Endodermal cell (in vitro differentiated cells): ENCODE results near the gene WDR4. TPM values are rescaled to one million over a fixed set of nuclear protein-coding genes. Genes with fewer than 3 reads are reported as not detected.
"Not testable (repeated sequence)": the region's sequence is repeated elsewhere in the genome, so short reads cannot be mapped to it uniquely, and the experiment has no call there.

Experiments used
- DNase-seq: peaks from one replicate; pipeline ENCODE4 v3.0.0-alpha.2; 2017
- H3K27ac ChIP-seq: 2 replicates; pipeline ENCODE4 v1.5.1; 2013; ENCODE audit warnings: mild to moderate bottlenecking, low read depth, low read length, moderate library complexity
- H3K27me3 ChIP-seq: 2 replicates; pipeline ENCODE4 v1.6.1; 2013; ENCODE audit warnings: mild to moderate bottlenecking, low read length, moderate library complexity; ENCODE audit not compliant: insufficient read depth, control insufficient read depth, poor library complexity, severe bottlenecking
- H3K36me3 ChIP-seq: 2 replicates; pipeline ENCODE4 v1.7.0; 2013; ENCODE audit warnings: mild to moderate bottlenecking, low read length, moderate library complexity; ENCODE audit not compliant: control insufficient read depth, insufficient read depth
- H3K4me1 ChIP-seq: one replicate; pipeline ENCODE4 v1.7.0; 2013; ENCODE audit warnings: low read length; ENCODE audit not compliant: control insufficient read depth, insufficient read depth
- H3K4me3 ChIP-seq: 2 replicates; pipeline ENCODE4 v1.5.1; 2013; ENCODE audit warnings: mild to moderate bottlenecking, low read length, moderate library complexity
- H3K9ac ChIP-seq: 2 replicates; pipeline ENCODE4 v1.6.1; 2013; ENCODE audit warnings: mild to moderate bottlenecking, low read length, moderate library complexity; ENCODE audit not compliant: poor library complexity, severe bottlenecking; ENCODE audit errors: extremely low read depth
- H3K9me3 ChIP-seq: 2 replicates; pipeline ENCODE4 v1.6.1; 2013; ENCODE audit warnings: mild to moderate bottlenecking, low read length, moderate library complexity; ENCODE audit not compliant: control insufficient read depth
- H3K27ac Mint-ChIP-seq: 2 replicates; pipeline ENCODE4 v1.8.0; 2020; ENCODE audit warnings: mixed read lengths
- H3K27me3 Mint-ChIP-seq: 2 replicates; pipeline ENCODE4 v1.8.0; 2021; ENCODE audit warnings: mild to moderate bottlenecking, mixed read lengths; ENCODE audit not compliant: insufficient read depth
- H3K36me3 Mint-ChIP-seq: 2 replicates; pipeline ENCODE4 v1.8.0; 2020; ENCODE audit warnings: low read depth, mixed read lengths
- H3K4me1 Mint-ChIP-seq: 2 replicates; pipeline ENCODE4 v1.8.0; 2020; ENCODE audit warnings: mixed read lengths
- H3K4me3 Mint-ChIP-seq: 2 replicates; pipeline ENCODE4 v1.8.0; 2020; ENCODE audit warnings: mild to moderate bottlenecking, moderate library complexity, mixed read lengths
- H3K9me3 Mint-ChIP-seq: 2 replicates; pipeline ENCODE4 v1.8.0; 2020; ENCODE audit warnings: mild to moderate bottlenecking, mixed read lengths
- WGBS, 2 experiments: methylation state at CpG; one replicate each; pipeline versions ENCODE4 v1.1.5 to v1.1.7; 2013; ENCODE audit warnings: missing lambda C conversion rate in 2 of 2, mixed read lengths in 1 of 2; ENCODE audit not compliant: insufficient coverage in 1 of 2, insufficient read length in 1 of 2; 5-methylcytosine and 5-hydroxymethylcytosine counted together
- total RNA-seq, 2 donors: library from RNA; stranded (reverse); fragmentation: NEBNext Ultra II Directional in 1 of 2; extraction: Animal tissue kit (Norgen Biotek cat#: 25700) in 1 of 2; gene quantifications; 2 replicates in 1 of 2; 3 replicates in 1 of 2; pipeline ENCODE4 v1.2.1, GENCODE V29; 2021
- TF ChIP-seq, protein P1 (sequence below): fragments of 200-600 bp; sonication (generic); conservative IDR thresholded peaks from 2 replicates; pipeline ENCODE4 v1.5.0; 2021; ENCODE audit warnings: antibody characterized with exemption, mild to moderate bottlenecking

Gene WDR4
- total RNA-seq, 2 donors from 2014 or later, result 26.7 to 33.5 TPM

DNA sequence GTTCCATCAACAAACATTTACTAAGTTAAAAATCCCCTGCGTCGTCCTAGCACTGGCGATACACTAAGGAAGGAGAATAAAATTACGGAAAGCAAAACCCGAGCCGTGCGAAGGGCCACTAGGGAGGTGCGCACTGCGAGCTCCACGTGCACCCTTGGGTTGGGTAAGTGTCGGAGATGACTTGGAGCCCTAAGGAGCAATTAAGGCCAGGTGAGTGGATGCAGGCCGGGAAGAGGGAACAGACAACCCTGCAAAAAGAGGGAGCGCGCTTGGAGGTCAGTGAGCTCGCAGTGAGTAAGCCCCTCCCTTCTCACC, 704 bp downstream of the WDR4 start:
- Histone ChIP-seq H3K36me3 (peaks cover 24% of the 10 kb centered on the region), H3K27me3 (no peaks in the 10 kb centered on the region), H3K9me3 (no peaks in the 10 kb centered on the region), H3K9ac (peak overlapping the region; percentile 89), H3K27ac (peak overlapping the region; percentile 92), H3K4me1 (no peaks in the 10 kb centered on the region), H3K4me3 (peak overlapping the region; percentile 100)
- Mint-ChIP-seq H3K4me3 (peak overlapping the region; percentile 89), H3K27ac (peak overlapping the region; percentile 96), H3K27me3 (no peaks in the 10 kb centered on the region), H3K36me3 (peaks cover 27% of the 10 kb centered on the region), H3K4me1 (peaks cover 15% of the 10 kb centered on the region), H3K9me3 (no peaks in the 10 kb centered on the region)
- WGBS, 2 experiments, result 1 to 4% methylated on average over 3 to 15 of the region's 15 CpGs
- no peak for DNase-seq
- TF ChIP-seq, protein P1, sequence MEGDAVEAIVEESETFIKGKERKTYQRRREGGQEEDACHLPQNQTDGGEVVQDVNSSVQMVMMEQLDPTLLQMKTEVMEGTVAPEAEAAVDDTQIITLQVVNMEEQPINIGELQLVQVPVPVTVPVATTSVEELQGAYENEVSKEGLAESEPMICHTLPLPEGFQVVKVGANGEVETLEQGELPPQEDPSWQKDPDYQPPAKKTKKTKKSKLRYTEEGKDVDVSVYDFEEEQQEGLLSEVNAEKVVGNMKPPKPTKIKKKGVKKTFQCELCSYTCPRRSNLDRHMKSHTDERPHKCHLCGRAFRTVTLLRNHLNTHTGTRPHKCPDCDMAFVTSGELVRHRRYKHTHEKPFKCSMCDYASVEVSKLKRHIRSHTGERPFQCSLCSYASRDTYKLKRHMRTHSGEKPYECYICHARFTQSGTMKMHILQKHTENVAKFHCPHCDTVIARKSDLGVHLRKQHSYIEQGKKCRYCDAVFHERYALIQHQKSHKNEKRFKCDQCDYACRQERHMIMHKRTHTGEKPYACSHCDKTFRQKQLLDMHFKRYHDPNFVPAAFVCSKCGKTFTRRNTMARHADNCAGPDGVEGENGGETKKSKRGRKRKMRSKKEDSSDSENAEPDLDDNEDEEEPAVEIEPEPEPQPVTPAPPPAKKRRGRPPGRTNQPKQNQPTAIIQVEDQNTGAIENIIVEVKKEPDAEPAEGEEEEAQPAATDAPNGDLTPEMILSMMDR, result no peak

DNA sequence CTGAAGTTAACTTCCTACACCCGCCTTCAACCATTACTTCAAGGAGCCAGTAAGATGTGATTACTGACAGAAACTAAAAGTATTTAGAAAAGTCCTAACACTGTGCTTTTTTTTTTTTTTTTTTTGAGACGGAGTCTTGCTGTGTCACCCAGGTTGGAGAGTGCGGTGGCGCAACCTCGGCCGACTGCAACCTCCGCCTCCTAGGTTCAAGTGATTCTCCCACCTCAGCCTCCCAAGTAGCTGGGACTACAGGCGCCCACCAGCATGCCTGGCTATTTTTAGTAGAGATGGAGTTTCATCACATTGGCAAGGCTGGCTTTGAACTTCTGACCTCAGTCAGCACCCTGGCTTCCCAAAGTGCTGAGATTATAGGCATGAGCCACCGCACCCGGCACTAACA, 3.5 kb downstream of the WDR4 start:
- H3K9ac ChIP-seq, H3K27ac ChIP-seq, H3K9me3 Mint-ChIP-seq, H3K4me3 Mint-ChIP-seq, H3K27me3 ChIP-seq, DNase-seq, H3K27ac Mint-ChIP-seq, H3K4me1 ChIP-seq, H3K9me3 ChIP-seq, H3K27me3 Mint-ChIP-seq, H3K4me3 ChIP-seq: not testable (repeated sequence)
- WGBS, 2 experiments, result 89 to 95% methylated on average over 5 to 10 of the region's 10 CpGs
- peaks cover 43% of the 10 kb centered on the region for H3K36me3 Mint-ChIP-seq
- peaks cover 47% of the 10 kb centered on the region for H3K36me3 ChIP-seq
- peaks cover 15% of the 10 kb centered on the region for H3K4me1 Mint-ChIP-seq

DNA sequence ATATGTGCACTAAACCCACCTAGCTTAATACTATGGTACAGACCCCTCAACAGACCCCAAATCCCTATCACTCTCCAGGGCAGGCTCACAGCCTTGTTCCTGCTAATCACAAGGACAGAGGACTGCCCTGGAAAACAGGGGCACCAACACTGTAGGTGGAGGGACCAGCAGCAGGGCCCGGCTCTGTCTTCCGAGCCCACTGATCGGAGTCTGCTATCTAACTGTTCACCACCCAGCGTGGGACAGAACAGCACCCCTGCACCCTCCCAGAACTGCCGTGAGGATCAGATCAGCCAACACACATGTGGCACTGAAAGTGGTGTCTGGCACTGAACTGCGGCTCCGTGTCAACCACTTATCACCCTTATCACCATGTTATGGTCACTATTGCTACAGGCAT, 6.2 kb downstream of the WDR4 start:
- H3K4me3 Mint-ChIP-seq, result no peak overlapping the region
- Histone ChIP-seq H3K27ac (no peak overlapping the region), H3K9me3 (no peaks in the 10 kb centered on the region), H3K27me3 (no peaks in the 10 kb centered on the region), H3K9ac (no peak overlapping the region), H3K4me1 (no peaks in the 10 kb centered on the region), H3K36me3 (peaks cover 73% of the 10 kb centered on the region), H3K4me3 (no peak overlapping the region)
- TF ChIP-seq, protein P1, result no peak
- H3K27ac Mint-ChIP-seq, result no peak overlapping the region
- no peak for DNase-seq
- peaks cover 68% of the 10 kb centered on the region for H3K36me3 Mint-ChIP-seq
- peaks cover 2% of the 10 kb centered on the region for H3K4me1 Mint-ChIP-seq
- no peaks in the 10 kb centered on the region for H3K9me3 Mint-ChIP-seq
- WGBS, 2 experiments, result 90 to 92% methylated on average over 7 of the region's 7 CpGs
- H3K27me3 Mint-ChIP-seq, result no peaks in the 10 kb centered on the region

DNA sequence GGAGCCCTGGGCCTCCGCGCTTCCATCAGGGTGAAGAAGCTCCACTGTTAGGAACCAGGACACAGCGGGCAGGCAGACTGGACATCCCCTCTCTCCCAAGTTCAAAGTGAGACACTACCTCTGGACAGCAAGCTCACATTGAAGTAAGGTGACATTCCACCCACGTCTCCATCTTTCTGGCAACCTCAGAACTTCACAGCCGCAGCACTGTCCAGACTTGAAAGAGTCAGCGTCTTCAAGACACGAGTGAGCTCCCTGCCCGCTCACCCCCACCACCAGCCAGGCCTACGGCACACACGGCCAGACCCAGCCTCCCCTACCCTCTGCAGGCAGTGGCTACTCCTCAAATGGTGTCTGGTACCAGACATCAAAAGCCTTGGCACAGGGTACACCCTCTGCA, 11.1 kb downstream of the WDR4 start:
- peaks cover 74% of the 10 kb centered on the region for H3K36me3 Mint-ChIP-seq
- H3K4me3 Mint-ChIP-seq, result no peak overlapping the region
- H3K27ac ChIP-seq, result no peak overlapping the region
- no peak for DNase-seq
- no peaks in the 10 kb centered on the region for H3K4me1 ChIP-seq
- peaks cover 79% of the 10 kb centered on the region for H3K36me3 ChIP-seq
- H3K4me3 ChIP-seq, result no peak overlapping the region
- peak overlapping the region; percentile 44 for H3K27ac Mint-ChIP-seq
- H3K9me3 Mint-ChIP-seq, result no peaks in the 10 kb centered on the region
- TF ChIP-seq, protein P1, result no peak
- no peaks in the 10 kb centered on the region for H3K27me3 ChIP-seq
- H3K4me1 Mint-ChIP-seq, result no peaks in the 10 kb centered on the region
- WGBS, 2 experiments, result 89 to 92% methylated on average over 10 of the region's 10 CpGs
- H3K9me3 ChIP-seq, result no peaks in the 10 kb centered on the region
- H3K9ac ChIP-seq, result no peak overlapping the region
- no peaks in the 10 kb centered on the region for H3K27me3 Mint-ChIP-seq
